HL-60 (cell line): Measurements from ENCODE around the gene ATP1A1.

ENCODE experiments used
- POLR2AphosphoS5 ChIP-seq: IDR thresholded peaks from 2 replicates; pipeline ENCODE4 v1.6.1; 2012; ENCODE audit warnings: low read depth
- TF ChIP-seq, protein P1 (sequence below): IDR thresholded peaks from one replicate; pipeline ENCODE4 v1.5.1; 2011; ENCODE audit warnings: low read length, control low read depth, inconsistent platforms; ENCODE audit not compliant: insufficient read depth

DNA sequence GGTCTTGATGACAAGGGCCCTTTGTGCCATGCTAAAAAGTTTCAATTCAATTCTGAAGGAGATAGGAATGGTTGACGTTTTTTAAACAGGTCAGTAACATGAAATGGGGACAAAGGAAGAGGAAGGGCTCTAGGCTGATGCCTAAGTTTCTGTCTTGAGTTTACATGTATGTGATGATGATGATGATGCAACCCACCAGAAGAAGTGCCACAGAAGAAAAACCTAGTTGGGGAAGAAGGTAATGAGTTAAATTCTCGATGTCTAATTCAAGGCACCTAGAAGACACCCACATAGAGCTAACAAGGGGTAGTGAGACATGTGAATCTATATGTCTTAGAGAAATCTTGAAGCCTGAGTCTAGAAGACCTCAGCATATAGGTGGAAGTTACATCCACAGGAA lies 44.4 kb upstream of the ATP1A1 start:
- TF ChIP-seq, protein P1, sequence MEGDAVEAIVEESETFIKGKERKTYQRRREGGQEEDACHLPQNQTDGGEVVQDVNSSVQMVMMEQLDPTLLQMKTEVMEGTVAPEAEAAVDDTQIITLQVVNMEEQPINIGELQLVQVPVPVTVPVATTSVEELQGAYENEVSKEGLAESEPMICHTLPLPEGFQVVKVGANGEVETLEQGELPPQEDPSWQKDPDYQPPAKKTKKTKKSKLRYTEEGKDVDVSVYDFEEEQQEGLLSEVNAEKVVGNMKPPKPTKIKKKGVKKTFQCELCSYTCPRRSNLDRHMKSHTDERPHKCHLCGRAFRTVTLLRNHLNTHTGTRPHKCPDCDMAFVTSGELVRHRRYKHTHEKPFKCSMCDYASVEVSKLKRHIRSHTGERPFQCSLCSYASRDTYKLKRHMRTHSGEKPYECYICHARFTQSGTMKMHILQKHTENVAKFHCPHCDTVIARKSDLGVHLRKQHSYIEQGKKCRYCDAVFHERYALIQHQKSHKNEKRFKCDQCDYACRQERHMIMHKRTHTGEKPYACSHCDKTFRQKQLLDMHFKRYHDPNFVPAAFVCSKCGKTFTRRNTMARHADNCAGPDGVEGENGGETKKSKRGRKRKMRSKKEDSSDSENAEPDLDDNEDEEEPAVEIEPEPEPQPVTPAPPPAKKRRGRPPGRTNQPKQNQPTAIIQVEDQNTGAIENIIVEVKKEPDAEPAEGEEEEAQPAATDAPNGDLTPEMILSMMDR, result no peak
- no peak for TF ChIP-seq POLR2AphosphoS5
